Measurements from ENCODE around the gene OR1F1.

OR1F1 gene

DNA sequence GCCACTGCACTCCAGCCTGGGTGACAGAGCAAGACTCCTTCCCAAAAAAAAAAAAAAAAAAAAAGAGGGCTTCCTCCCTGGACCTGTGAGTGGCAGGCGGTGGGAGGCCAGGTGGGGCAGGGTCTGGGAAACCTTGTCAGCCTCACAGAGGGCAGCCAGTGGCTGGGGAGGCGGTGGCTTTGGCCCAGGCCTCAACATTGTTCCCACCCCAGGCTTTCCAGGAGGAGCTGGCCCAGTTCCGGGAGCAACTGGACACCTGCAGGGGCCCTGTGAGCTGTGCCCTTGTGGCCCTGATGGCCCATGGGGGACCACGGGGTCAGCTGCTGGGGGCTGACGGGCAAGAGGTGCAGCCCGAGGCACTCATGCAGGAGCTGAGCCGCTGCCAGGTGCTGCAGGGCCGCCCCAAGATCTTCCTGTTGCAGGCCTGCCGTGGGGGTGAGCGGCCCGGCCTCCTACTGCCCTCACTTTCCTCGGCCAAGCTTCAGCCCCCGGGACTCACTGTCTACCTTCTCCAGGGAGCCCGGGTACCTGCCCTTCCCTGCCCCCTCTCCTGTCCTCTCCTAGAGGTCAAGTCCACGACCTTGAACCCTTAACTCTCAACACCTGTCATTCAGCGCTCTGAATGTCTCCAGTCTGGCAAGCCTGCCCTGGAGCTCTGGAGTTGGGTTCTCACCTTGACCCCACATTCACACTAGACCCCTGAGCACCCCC lies 40.8 kb upstream of the OR1F1 start:
- TF ChIP-seq, protein P1, sequence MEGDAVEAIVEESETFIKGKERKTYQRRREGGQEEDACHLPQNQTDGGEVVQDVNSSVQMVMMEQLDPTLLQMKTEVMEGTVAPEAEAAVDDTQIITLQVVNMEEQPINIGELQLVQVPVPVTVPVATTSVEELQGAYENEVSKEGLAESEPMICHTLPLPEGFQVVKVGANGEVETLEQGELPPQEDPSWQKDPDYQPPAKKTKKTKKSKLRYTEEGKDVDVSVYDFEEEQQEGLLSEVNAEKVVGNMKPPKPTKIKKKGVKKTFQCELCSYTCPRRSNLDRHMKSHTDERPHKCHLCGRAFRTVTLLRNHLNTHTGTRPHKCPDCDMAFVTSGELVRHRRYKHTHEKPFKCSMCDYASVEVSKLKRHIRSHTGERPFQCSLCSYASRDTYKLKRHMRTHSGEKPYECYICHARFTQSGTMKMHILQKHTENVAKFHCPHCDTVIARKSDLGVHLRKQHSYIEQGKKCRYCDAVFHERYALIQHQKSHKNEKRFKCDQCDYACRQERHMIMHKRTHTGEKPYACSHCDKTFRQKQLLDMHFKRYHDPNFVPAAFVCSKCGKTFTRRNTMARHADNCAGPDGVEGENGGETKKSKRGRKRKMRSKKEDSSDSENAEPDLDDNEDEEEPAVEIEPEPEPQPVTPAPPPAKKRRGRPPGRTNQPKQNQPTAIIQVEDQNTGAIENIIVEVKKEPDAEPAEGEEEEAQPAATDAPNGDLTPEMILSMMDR (IDR thresholded peaks at IDR 0.05; ENCODE audit: insufficient read depth, low read depth, low read length, missing control alignments): no peak
- DNase-seq (ENCODE audit: low read depth): no peak
- H3K4me3 ChIP-seq (ENCODE audit: low read depth, low read length): no peak overlapping the region

- no peak for DNase-seq (ENCODE audit: low read depth)
- TF ChIP-seq, protein P1 (IDR thresholded peaks at IDR 0.05; ENCODE audit: insufficient read depth, low read depth, low read length, missing control alignments): no peak
These were observed 40.3 kb upstream of the OR1F1 start for GRCh38 chr16:3147757-3148104.

DNA sequence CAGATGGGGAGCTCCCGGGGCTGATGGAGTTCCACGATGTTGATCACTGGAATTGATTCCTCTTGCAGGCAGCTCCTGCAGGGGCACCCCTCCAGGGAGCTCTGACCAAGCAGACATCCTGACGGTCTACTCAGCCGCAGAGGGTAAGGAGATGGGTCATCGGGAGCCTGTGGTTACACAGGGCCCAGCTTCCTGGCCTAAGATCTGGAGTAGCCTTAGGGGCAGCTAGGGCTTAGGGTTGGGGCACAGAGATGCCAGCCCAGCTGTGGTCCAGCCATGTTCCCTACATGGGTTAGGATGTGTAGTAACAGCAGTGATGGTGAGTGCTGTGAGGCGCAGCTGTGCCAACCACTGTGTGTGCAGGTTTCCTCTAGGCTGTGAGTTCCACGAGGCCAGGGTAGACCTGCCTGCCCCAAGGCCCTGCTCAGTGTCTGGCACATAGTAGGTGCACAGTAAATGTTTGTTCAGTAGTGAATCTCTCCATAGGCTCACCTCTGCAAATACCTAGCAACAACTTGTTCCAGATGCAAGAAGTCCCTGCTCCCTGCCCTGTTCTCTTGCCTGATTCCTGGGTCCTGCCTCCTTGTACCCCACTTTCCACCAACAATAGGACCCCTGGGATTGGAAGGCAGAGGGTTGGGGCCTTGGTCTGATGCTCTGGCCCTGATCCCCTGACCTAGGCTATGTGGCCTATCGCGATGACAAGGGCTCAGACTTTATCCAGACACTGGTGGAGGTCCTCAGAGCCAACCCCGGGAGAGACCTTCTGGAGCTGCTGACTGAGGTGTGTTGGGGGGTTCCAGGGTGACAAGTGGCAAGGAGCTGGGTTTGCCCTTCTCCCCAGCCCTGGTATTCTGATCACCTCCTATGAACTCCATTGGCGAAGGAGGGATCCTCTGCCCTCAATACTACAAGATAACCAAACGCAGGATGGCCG lies 39.5 kb upstream of the OR1F1 start:
- H3K4me3 ChIP-seq (ENCODE audit: low read depth, low read length): no peak overlapping the region
- DNase-seq (ENCODE audit: low read depth): no peak
- TF ChIP-seq, protein P1 (IDR thresholded peaks at IDR 0.05; ENCODE audit: insufficient read depth, low read depth, low read length, missing control alignments): no peak

More at GRCh38 chr16:3147757-3148104, 40.3 kb upstream of the OR1F1 start:
- H3K4me3 ChIP-seq (ENCODE audit: low read depth, low read length): no peak overlapping the region

- TF ChIP-seq, protein P1 (IDR thresholded peaks at IDR 0.05; ENCODE audit: insufficient read depth, low read depth, low read length, missing control alignments): no peak
These were observed 38.8 kb upstream of the OR1F1 start for GRCh38 chr16:3149193-3149530.

DNA sequence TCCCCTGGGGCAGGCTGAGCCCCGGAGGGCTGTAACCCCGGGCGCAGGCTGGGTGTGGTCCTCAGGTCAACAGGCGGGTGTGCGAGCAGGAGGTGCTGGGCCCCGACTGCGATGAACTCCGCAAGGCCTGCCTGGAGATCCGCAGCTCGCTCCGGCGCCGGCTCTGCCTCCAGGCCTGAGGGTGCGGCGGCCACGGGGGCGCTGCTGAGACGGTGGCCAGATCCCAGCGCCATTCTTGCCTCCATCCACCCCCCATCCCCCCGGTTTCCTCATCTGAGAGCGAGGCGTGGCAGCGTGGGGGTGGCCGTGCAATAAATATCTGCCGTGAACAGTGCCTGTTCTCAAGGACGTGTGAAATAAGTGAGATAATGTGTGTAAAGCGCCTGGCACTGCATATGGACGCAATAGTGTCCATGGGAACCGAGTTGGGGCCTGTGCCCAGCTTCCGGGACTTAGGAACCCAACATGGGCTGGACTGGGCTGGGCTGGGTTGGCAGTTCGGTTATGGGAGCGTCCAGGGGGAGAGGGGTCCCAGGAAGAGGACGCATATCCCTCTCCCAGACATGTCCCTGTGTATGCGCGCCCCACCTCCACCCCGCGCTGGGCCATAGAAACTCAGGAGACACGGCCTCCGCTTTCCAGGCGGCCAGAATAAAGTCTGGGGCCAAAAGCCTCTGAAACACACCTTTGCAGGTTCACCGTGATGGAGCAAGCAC lies 38.2 kb upstream of the OR1F1 start:
- DNase-seq (ENCODE audit: low read depth): peak; percentile 80
- TF ChIP-seq, protein P1 (IDR thresholded peaks at IDR 0.05; ENCODE audit: insufficient read depth, low read depth, low read length, missing control alignments): peak; percentile 57
- H3K4me3 ChIP-seq (ENCODE audit: low read depth, low read length): peak overlapping the region; percentile 82

More at GRCh38 chr16:3149193-3149530, 38.8 kb upstream of the OR1F1 start:
- no peak for DNase-seq (ENCODE audit: low read depth)
- H3K4me3 ChIP-seq (ENCODE audit: low read depth, low read length): peak overlapping the region; percentile 82; the same call in 1 of the 2 replicates

DNA sequence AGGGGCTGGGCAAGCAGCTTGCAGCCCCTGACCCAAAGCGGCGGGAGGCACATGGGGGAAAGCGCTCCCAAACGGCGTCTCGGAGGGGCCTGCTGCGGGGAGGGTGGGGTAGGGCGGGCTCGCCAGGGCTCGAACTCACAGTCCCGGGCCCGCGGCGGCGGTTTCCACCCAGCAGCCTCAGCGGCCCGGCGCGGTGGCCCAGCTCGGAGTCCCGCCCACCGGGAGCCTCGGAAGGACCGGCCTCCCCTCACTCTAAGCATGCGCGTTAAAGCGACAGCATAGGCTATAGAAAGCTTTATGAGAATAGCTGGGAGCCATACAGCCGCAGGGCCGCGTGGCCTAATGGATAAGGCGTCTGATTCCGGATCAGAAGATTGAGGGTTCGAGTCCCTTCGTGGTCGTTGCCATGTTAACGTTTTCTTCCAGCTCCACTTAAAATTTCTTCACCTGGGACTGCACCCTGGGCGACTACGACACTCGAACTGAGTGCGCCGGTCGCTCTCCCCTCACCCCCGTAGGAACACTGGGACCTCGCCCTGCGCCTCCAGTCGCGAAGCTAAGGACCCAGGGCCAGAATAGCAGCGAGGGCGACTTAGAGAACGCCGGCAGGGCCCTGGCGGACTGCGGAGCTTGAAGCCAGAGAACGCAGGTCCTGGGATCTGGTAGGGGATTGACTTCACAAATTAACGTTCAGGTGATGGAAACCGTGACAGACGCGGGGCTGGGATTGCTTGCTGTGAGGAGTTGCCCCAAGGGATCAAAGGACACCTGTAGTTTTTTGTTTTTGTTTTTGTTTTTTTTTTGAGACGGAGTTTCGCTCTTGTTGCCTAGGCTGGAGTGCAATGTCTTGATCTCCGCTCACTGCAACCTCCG lies 37.4 kb upstream of the OR1F1 start:
- DNase-seq (ENCODE audit: low read depth): peak; percentile 97
- H3K4me3 ChIP-seq (ENCODE audit: low read depth, low read length): peak overlapping the region; percentile 82
- TF ChIP-seq, protein P1 (IDR thresholded peaks at IDR 0.05; ENCODE audit: insufficient read depth, low read depth, low read length, missing control alignments): no peak

Measured in GM12865 (cell line).